Measurements from ENCODE around the gene CDCA7L. TPM values are rescaled to one million over a fixed set of nuclear protein-coding genes. Genes with fewer than 3 reads are reported as not detected.
"Not testable (repeated sequence)": the region's sequence is repeated elsewhere in the genome, so short reads cannot be mapped to it uniquely, and the experiment has no call there.

CDCA7L gene
- total RNA-seq, 1 donor: 31.5 TPM

- TF ChIP-seq CTCF (IDR thresholded peaks at IDR 0.05; ENCODE audit: insufficient read depth, low read depth, low read length): no peak
- DNase-seq (ENCODE audit: low read depth): no peak
- no peak overlapping the region for H3K4me3 ChIP-seq (ENCODE audit: low read depth, low read length)
Measured at GRCh38 chr7:21866731-21867130, 79.0 kb downstream of the CDCA7L start.

- peak; percentile 32 for DNase-seq (ENCODE audit: low read depth)
- H3K4me3 ChIP-seq (ENCODE audit: low read depth, low read length): not testable (repeated sequence)
Measured at GRCh38 chr7:21865631-21866204, 80.0 kb downstream of the CDCA7L start.

- no peak for DNase-seq (ENCODE audit: low read depth)
- no peak overlapping the region for H3K4me3 ChIP-seq (ENCODE audit: low read depth, low read length)
- TF ChIP-seq CTCF (IDR thresholded peaks at IDR 0.05; ENCODE audit: insufficient read depth, low read depth, low read length): no peak
Measured at GRCh38 chr7:21851559-21851967, 94.1 kb downstream of the CDCA7L start.
